HG03354 (cell line): ENCODE results near the gene ACSF2.
"Not testable (repeated sequence)": the region's sequence is repeated elsewhere in the genome, so short reads cannot be mapped to it uniquely, and the experiment has no call there.

Experiments used
- ATAC-seq: cut with Tn5 transposase; IDR thresholded peaks from one replicate; pipeline ENCODE4 v1.9.1; 2021; ENCODE audit warnings: mild to moderate bottlenecking; ENCODE audit not compliant: unreplicated experiment, poor library complexity, severe bottlenecking

ACSF2 gene

GRCh38 chr17:50459756-50460155, 33.7 kb downstream of the ACSF2 start:
- ATAC-seq: no peak

GRCh38 chr17:50460831-50461526, 35.0 kb downstream of the ACSF2 start:
- ATAC-seq: no peak

GRCh38 chr17:50461550-50462132, 35.6 kb downstream of the ACSF2 start:
- no peak for ATAC-seq

GRCh38 chr17:50462446-50462845, 36.4 kb downstream of the ACSF2 start:
- ATAC-seq: no peak

GRCh38 chr17:50464121-50464520, 38.1 kb downstream of the ACSF2 start:
- no peak for ATAC-seq

GRCh38 chr17:50464736-50465135, 38.7 kb downstream of the ACSF2 start:
- ATAC-seq: no peak

- no peak for ATAC-seq
Observed at GRCh38 chr17:50465171-50465570, 39.2 kb downstream of the ACSF2 start.

- ATAC-seq: no peak
Observed at GRCh38 chr17:50465635-50466034, 39.6 kb downstream of the ACSF2 start.

GRCh38 chr17:50466371-50467113, 40.5 kb downstream of the ACSF2 start:
- ATAC-seq: no peak

GRCh38 chr17:50467114-50467854, 41.3 kb downstream of the ACSF2 start:
- ATAC-seq: no peak

- ATAC-seq: no peak
Observed at GRCh38 chr17:50467855-50468303, 41.9 kb downstream of the ACSF2 start.

- no peak for ATAC-seq
Observed at GRCh38 chr17:50468304-50469207, 42.5 kb downstream of the ACSF2 start, which contains the start of gene CHAD. Gene CHAD (minus strand): TSS chr17:50468880. CDS start chr17:50468813, 67 bp downstream.

- no peak for ATAC-seq
Observed at GRCh38 chr17:50469208-50469605, 43.2 kb downstream of the ACSF2 start.

- no peak for ATAC-seq
Observed at GRCh38 chr17:50469671-50470305, 43.8 kb downstream of the ACSF2 start.

- no peak for ATAC-seq
Observed at GRCh38 chr17:50470426-50470825, 44.4 kb downstream of the ACSF2 start.

- no peak for ATAC-seq
Observed at GRCh38 chr17:50471009-50471905, 45.2 kb downstream of the ACSF2 start.

GRCh38 chr17:50472286-50472685, 46.3 kb downstream of the ACSF2 start:
- no peak for ATAC-seq

GRCh38 chr17:50472761-50473161, 46.7 kb downstream of the ACSF2 start:
- not testable (repeated sequence) for ATAC-seq
